GM18505 (cell line): Measurements from ENCODE around the gene STK32C.
A peak's percentile ranks its signal among the peaks of the same experiment; 100 is the strongest.
"Not testable (repeated sequence)": the region's sequence is repeated elsewhere in the genome, so short reads cannot be mapped to it uniquely, and the experiment has no call there.

Experiments
- ATAC-seq: cut with Tn5 transposase; IDR thresholded peaks from one replicate; pipeline ENCODE4 v1.9.1; 2021; ENCODE audit not compliant: unreplicated experiment
- POLR2A ChIP-seq: IDR thresholded peaks from 4 replicates; pipeline ENCODE4 v1.6.1; 2011; ENCODE audit warnings: borderline replicate concordance; ENCODE audit not compliant: insufficient read depth, insufficient read length; ENCODE audit errors: extremely low read depth

STK32C gene

GRCh38 chr10:132167976-132168375, 139.8 kb downstream of the STK32C start:
- no peak for TF ChIP-seq POLR2A
- no peak for ATAC-seq

GRCh38 chr10:132167041-132167674, 140.6 kb downstream of the STK32C start:
- no peak for TF ChIP-seq POLR2A
- ATAC-seq: no peak

GRCh38 chr10:132166216-132166950, 141.4 kb downstream of the STK32C start:
- no peak for TF ChIP-seq POLR2A
- no peak for ATAC-seq

GRCh38 chr10:132165416-132165980, 142.3 kb downstream of the STK32C start:
- no peak for TF ChIP-seq POLR2A
- ATAC-seq: no peak

- no peak for TF ChIP-seq POLR2A
- no peak for ATAC-seq
Observed at GRCh38 chr10:132164761-132165278, 142.9 kb downstream of the STK32C start.

- no peak for ATAC-seq
Observed at GRCh38 chr10:132163826-132164515, 143.8 kb downstream of the STK32C start.

GRCh38 chr10:132163278-132163765, 144.4 kb downstream of the STK32C start:
- TF ChIP-seq POLR2A: no peak
- ATAC-seq: peak; percentile 75

More at GRCh38 chr10:132163826-132164515, 143.8 kb downstream of the STK32C start:
- no peak for TF ChIP-seq POLR2A

GRCh38 chr10:132162590-132163277, 145.0 kb downstream of the STK32C start:
- no peak for TF ChIP-seq POLR2A

GRCh38 chr10:132162021-132162531, 145.7 kb downstream of the STK32C start:
- no peak for TF ChIP-seq POLR2A
- ATAC-seq: no peak

More at GRCh38 chr10:132162590-132163277, 145.0 kb downstream of the STK32C start:
- no peak for ATAC-seq

- not testable (repeated sequence) for ATAC-seq
Observed at GRCh38 chr10:132160834-132161622, 146.7 kb downstream of the STK32C start.

GRCh38 chr10:132160231-132160630, 147.5 kb downstream of the STK32C start:
- not testable (repeated sequence) for ATAC-seq

- ATAC-seq: not testable (repeated sequence)
Observed at GRCh38 chr10:132159302-132160230, 148.2 kb downstream of the STK32C start.
